ENCODE data around the gene ZNF439. TPM values are rescaled to one million over a fixed set of nuclear protein-coding genes. Genes with fewer than 3 reads are reported as not detected.

The ZNF439 gene
- total and polyA plus RNA-seq, 2 of the 8 experiments (the other 6 are each of a cell fraction or from before 2014, with no cell fraction given) = 0.09 TPM; not detected in 1

- no peak for TF ChIP-seq CHD1 (IDR thresholded peaks at IDR 0.05; ENCODE audit: low read depth, low read length)
- no peak for TF ChIP-seq NRF1 (IDR thresholded peaks at IDR 0.05; ENCODE audit: low read depth, low read length)
Observed at GRCh38 chr19:11882606-11883005, 34.1 kb downstream of the ZNF439 start (continued).

Measured in H1 (cell line).